Caco-2 (cell line): Measurements from ENCODE around the gene ZRSR2. TPM values are rescaled to one million over a fixed set of nuclear protein-coding genes. Genes with fewer than 3 reads are reported as not detected.
A peak's percentile ranks its signal among the peaks of the same experiment; 100 is the strongest.

Source experiments
- BruUV-seq: library from RNA; stranded (reverse); fragments of 400-500 nt; replicated peaks from 2 replicates; lab custom pipeline; 2021; lab: Mats Ljungman, UMichigan
- CTCF ChIA-PET: fragments of 300-600 bp; sonication (Branson Sonifier 250); formaldehyde crosslinking; loops from one replicate; lab custom pipeline; 2022; ENCODE audit warnings: antibody characterized with exemption; lab: Charles Lee
- POLR2A ChIA-PET: fragments of 300-600 bp; sonication (Branson Sonifier 250); formaldehyde crosslinking; loops from one replicate; lab custom pipeline; 2022; ENCODE audit warnings: antibody characterized with exemption; lab: Charles Lee
- DNase-seq, 2 experiments: peaks; one replicate each; pipeline versions ENCODE4 v3.0.0 to v3.0.0-alpha.2; 2020 to 2022
- H3K27me3 ChIP-seq: replicated peaks from 2 replicates; pipeline ENCODE4 v1.6.0; 2011; ENCODE audit warnings: low read length; ENCODE audit not compliant: control insufficient read depth, insufficient read depth
- H3K36me3 ChIP-seq: 2 replicates; pipeline ENCODE4 v1.5.1; 2011; ENCODE audit warnings: low read length; ENCODE audit not compliant: control insufficient read depth, insufficient read depth
- H3K4me1 ChIP-seq: fragments of 250-450 bp; sonication (Bioruptor Pico); 2 replicates; pipeline ENCODE4 v1.5.1; 2020; ENCODE audit warnings: mild to moderate bottlenecking
- H3K4me3 ChIP-seq: 2 replicates; pipeline ENCODE4 v1.5.1; 2011; ENCODE audit warnings: low read depth, mild to moderate bottlenecking, control low read depth, low read length
- H3K9me3 ChIP-seq: fragments of 250-450 bp; sonication (Bioruptor Pico); 2 replicates; pipeline ENCODE4 v1.5.1; 2020; ENCODE audit warnings: mild to moderate bottlenecking, moderate library complexity
- H3K27ac Mint-ChIP-seq: one replicate; pipeline ENCODE4 v1.8.0; 2022; ENCODE audit warnings: mixed read lengths; ENCODE audit not compliant: unreplicated experiment
- H3K27me3 Mint-ChIP-seq: one replicate; pipeline ENCODE4 v1.8.0; 2022; ENCODE audit warnings: mixed read lengths; ENCODE audit not compliant: insufficient read depth, unreplicated experiment
- H3K36me3 Mint-ChIP-seq: one replicate; pipeline ENCODE4 v1.8.0; 2022; ENCODE audit warnings: mild to moderate bottlenecking, mixed read lengths; ENCODE audit not compliant: insufficient read depth, unreplicated experiment
- H3K4me1 Mint-ChIP-seq: one replicate; pipeline ENCODE4 v1.8.0; 2022; ENCODE audit warnings: low read depth, mixed read lengths; ENCODE audit not compliant: unreplicated experiment
- H3K4me3 Mint-ChIP-seq: one replicate; pipeline ENCODE4 v1.8.0; 2022; ENCODE audit warnings: mild to moderate bottlenecking, moderate library complexity, mixed read lengths; ENCODE audit not compliant: unreplicated experiment
- H3K9me3 Mint-ChIP-seq: one replicate; pipeline ENCODE4 v1.8.0; 2022; ENCODE audit warnings: mixed read lengths; ENCODE audit not compliant: unreplicated experiment
- CTCF ChIP-seq, 2 experiments: fragments of 200-600 bp in 1 of 2; IDR thresholded peaks; 1 replicate in 1 of 2; 2 replicates in 1 of 2; pipeline versions ENCODE4 v1.5.1 to v1.8.0; 2011 to 2022; ENCODE audit warnings: antibody characterized with exemption in 1 of 2, control low read depth in 1 of 2, inconsistent platforms in 1 of 2, low read depth in 1 of 2, low read length in 1 of 2, mild to moderate bottlenecking in 1 of 2, moderate library complexity in 1 of 2; ENCODE audit not compliant: insufficient read depth in 1 of 2, severe bottlenecking in 1 of 2, unreplicated experiment in 1 of 2
- intact Hi-C: fragments of 100-400 bp; cut with micrococcal nuclease; formaldehyde crosslinking; loops from one replicate; pipeline ENCODE4 v1.10.0; 2022; ENCODE audit not compliant: unreplicated experiment
- total RNA-seq: library from RNA; stranded (reverse); gene quantifications from 2 replicates; pipeline ENCODE4 v1.2.3, GENCODE V29; 2022

Gene ZRSR2
- total RNA-seq, 1 experiment from 2014 or later, result 8.1 TPM

- Mint-ChIP-seq H3K4me1 (no peaks in the 10 kb centered on the region), H3K27me3 (peaks cover 2% of the 10 kb centered on the region), H3K36me3 (no peaks in the 10 kb centered on the region), H3K27ac (peak overlapping the region; percentile 82), H3K9me3 (no peaks in the 10 kb centered on the region), H3K4me3 (peak overlapping the region; percentile 89)
- Histone ChIP-seq H3K27me3 (no peaks in the 10 kb centered on the region), H3K4me3 (peak overlapping the region; percentile 67), H3K9me3 (no peaks in the 10 kb centered on the region), H3K4me1 (no peaks in the 10 kb centered on the region), H3K36me3 (no peaks in the 10 kb centered on the region)
- DNase-seq, result no peak
- TF ChIP-seq CTCF (IDR thresholded peaks at IDR 0.05; ENCODE audit: insufficient read depth in 1 of 2, low read depth in 1 of 2, low read length in 1 of 2, severe bottlenecking in 1 of 2, unreplicated experiment in 1 of 2), result no peak
- BruUV-seq, result TSS peak; percentile 83
- ChIA-PET POLR2A (no interaction called here), CTCF (interaction anchor here (0.7 kb wide), 1 partner anchor 356 kb away, joined by 3 read pairs; no protein-coding TSS in a partner anchor)
- intact Hi-C loops, result loop anchor here (1.0 to 10.0 kb wide), 3 partner anchors 20 to 859 kb away; partner anchors contain the start of genes CTPS2 and SYAP1
These were observed 65.4 kb downstream of the ZRSR2 start for GRCh38 chrX:15855568-15856221.

- intact Hi-C loops, result loop anchor here (10.0 kb wide), 1 partner anchor 859 kb away; the partner anchor contains the start of genes CTPS2 and SYAP1
- H3K36me3 Mint-ChIP-seq, result no peaks in the 10 kb centered on the region
- H3K9me3 ChIP-seq, result no peaks in the 10 kb centered on the region
- BruUV-seq, result no TSS peak
- H3K4me1 ChIP-seq, result no peaks in the 10 kb centered on the region
- H3K27me3 Mint-ChIP-seq, result peaks cover 2% of the 10 kb centered on the region
- ChIA-PET CTCF (interaction anchor here (0.7 kb wide), 1 partner anchor 356 kb away, joined by 3 read pairs; no protein-coding TSS in a partner anchor), POLR2A (no interaction called here)
- no peaks in the 10 kb centered on the region for H3K27me3 ChIP-seq
- no peaks in the 10 kb centered on the region for H3K36me3 ChIP-seq
- no peak for TF ChIP-seq CTCF (IDR thresholded peaks at IDR 0.05; ENCODE audit: insufficient read depth in 1 of 2, low read depth in 1 of 2, low read length in 1 of 2, severe bottlenecking in 1 of 2, unreplicated experiment in 1 of 2)
- H3K27ac Mint-ChIP-seq, result no peak overlapping the region
- H3K4me3 ChIP-seq, result no peak overlapping the region
- no peak for DNase-seq
- no peaks in the 10 kb centered on the region for H3K4me1 Mint-ChIP-seq
- H3K4me3 Mint-ChIP-seq, result peak overlapping the region; percentile 42
- no peaks in the 10 kb centered on the region for H3K9me3 Mint-ChIP-seq
These were observed 65.9 kb downstream of the ZRSR2 start for GRCh38 chrX:15856222-15856587.

- intact Hi-C loops, result loop anchor here (10.0 kb wide), 1 partner anchor 858 kb away; the partner anchor contains the start of genes CTPS2 and SYAP1
- Mint-ChIP-seq H3K4me1 (no peaks in the 10 kb centered on the region), H3K27ac (no peak overlapping the region), H3K9me3 (no peaks in the 10 kb centered on the region), H3K4me3 (peak overlapping the region; percentile 42), H3K36me3 (no peaks in the 10 kb centered on the region), H3K27me3 (peaks cover 2% of the 10 kb centered on the region)
- Histone ChIP-seq H3K36me3 (no peaks in the 10 kb centered on the region), H3K4me1 (no peaks in the 10 kb centered on the region), H3K4me3 (no peak overlapping the region), H3K9me3 (no peaks in the 10 kb centered on the region), H3K27me3 (no peaks in the 10 kb centered on the region)
- ChIA-PET POLR2A (interaction anchor here (0.7 kb wide), 1 partner anchor 77 kb away, joined by 3 read pairs; no protein-coding TSS in a partner anchor), CTCF (no interaction called here)
- no TSS peak for BruUV-seq
- no peak for TF ChIP-seq CTCF (IDR thresholded peaks at IDR 0.05; ENCODE audit: insufficient read depth in 1 of 2, low read depth in 1 of 2, low read length in 1 of 2, severe bottlenecking in 1 of 2, unreplicated experiment in 1 of 2)
- no peak for DNase-seq
These were observed 66.4 kb downstream of the ZRSR2 start for GRCh38 chrX:15856636-15857035.
